GM12891 (cell line): ENCODE measurements around the gene LRRC59.

Source experiments
- POLR2A ChIP-seq: IDR thresholded peaks from 2 replicates; pipeline ENCODE4 v1.6.1; 2011; ENCODE audit warnings: low read depth, low read length, control low read depth
- POLR2AphosphoS5 ChIP-seq: IDR thresholded peaks from 2 replicates; pipeline ENCODE4 v1.6.1; 2011; ENCODE audit warnings: low read depth, low read length, control low read depth
- TAF1 ChIP-seq: IDR thresholded peaks from 2 replicates; pipeline ENCODE4 v1.6.1; 2011; ENCODE audit warnings: low read depth, low read length, control low read depth

DNA sequence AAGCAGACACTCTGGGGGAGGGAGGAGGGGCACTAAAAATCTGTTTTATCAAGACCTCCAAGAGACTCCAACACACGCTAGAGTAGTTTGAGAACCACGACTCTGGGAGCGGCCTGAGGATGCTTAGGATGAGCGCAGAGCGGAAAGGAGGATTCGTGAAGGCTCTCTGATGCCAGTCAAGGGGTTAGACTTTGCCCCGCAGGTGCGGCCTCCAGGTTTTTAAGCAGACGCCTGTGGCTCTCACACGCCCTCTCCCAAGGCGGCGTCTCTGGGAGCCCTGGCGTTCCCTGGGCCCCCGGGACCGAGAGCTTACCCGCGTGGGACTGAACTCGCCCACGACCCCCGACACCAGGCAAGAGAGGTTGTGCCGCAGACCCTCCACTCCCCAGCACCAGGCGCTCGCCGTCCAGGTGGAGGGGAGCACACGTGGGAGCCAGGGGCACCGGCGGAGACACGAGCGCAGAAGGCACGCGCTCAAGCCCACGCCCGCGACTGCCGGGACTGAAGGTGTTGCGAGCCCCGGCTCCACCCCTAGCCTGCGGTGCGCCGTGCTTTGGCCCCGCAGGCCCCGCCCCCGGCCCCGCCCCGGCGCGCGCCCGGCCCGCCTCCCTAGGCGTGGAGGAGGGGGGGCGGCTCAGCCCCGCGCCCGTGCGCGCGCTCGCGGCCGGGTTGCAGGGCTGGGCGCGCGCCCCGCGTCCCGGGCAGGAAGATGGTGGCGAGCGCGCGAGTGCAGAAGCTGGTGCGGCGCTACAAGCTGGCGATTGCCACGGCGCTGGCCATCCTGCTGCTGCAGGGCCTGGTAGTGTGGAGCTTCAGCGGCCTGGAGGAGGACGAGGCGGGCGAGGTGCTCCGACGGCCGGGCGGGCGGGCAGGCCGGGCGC lies 51.7 kb downstream of the LRRC59 start, which contains the start of gene XYLT2:
- peak; percentile 60; the same call in 1 of the 2 replicates for TF ChIP-seq POLR2AphosphoS5
- peak; percentile 66; the same call in 1 of the 2 replicates for TF ChIP-seq POLR2A
- TF ChIP-seq TAF1: peak; percentile 74
